Keratinocyte (primary cell): ENCODE results near the gene CCDC12.

Experiments
- EZH2 ChIP-seq: IDR thresholded peaks from one replicate; pipeline ENCODE4 v1.6.1; 2012; ENCODE audit warnings: inconsistent platforms, mild to moderate bottlenecking, low read length, moderate library complexity
- TF ChIP-seq, protein P1 (sequence below), 3 experiments: IDR thresholded peaks in 1 of 3; conservative IDR thresholded peaks in 1 of 3; optimal IDR thresholded peaks in 1 of 3; 2 replicates in 2 of 3; 3 replicates in 1 of 3; pipeline versions ENCODE3 to v1.5.1; 2011; ENCODE audit warnings: low read length in 3 of 3, mild to moderate bottlenecking in 3 of 3, moderate library complexity in 2 of 3, control low read depth in 1 of 3, inconsistent platforms in 1 of 3; ENCODE audit not compliant: insufficient read depth in 2 of 3; ENCODE audit errors: extremely low read depth in 1 of 3

DNA sequence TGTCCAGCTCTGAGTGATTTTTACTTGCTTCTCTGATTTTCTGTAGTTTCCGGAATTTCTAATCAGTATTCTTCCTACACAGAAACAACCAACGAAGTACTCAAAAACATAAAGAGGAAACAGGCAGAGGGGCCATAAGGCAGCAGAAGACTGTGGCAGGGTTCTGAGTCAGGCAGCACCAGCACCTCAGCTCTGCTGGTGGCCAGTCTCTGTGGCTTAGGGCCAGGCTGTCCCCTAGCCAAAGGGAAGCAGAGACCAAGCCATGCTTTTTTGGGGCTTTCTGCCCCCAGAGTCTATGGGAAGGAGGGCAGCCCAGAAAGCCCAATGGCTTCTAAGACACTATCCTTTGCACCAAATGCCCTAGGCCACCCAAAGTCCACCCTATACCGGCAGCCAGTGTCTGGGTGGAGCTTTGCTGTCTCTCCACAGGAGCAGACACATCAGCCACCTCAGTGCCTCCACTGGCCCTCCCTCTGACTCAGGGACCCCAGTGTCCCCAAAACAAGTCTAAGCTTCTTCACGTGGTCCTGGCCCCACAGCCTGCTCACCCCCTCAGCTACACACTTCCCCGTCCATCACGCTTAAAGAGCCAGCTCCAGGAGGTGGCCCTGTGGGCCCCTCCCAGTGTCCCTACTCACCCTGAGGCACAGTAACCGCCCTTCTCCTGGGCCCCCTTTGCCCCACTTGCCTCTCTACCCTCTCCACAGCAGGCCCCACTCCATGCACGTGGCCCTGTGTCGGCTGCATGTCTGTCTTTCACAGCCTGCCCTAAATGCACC is 46.2 kb downstream of the CCDC12 start:
- TF ChIP-seq, protein P1, sequence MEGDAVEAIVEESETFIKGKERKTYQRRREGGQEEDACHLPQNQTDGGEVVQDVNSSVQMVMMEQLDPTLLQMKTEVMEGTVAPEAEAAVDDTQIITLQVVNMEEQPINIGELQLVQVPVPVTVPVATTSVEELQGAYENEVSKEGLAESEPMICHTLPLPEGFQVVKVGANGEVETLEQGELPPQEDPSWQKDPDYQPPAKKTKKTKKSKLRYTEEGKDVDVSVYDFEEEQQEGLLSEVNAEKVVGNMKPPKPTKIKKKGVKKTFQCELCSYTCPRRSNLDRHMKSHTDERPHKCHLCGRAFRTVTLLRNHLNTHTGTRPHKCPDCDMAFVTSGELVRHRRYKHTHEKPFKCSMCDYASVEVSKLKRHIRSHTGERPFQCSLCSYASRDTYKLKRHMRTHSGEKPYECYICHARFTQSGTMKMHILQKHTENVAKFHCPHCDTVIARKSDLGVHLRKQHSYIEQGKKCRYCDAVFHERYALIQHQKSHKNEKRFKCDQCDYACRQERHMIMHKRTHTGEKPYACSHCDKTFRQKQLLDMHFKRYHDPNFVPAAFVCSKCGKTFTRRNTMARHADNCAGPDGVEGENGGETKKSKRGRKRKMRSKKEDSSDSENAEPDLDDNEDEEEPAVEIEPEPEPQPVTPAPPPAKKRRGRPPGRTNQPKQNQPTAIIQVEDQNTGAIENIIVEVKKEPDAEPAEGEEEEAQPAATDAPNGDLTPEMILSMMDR (optimal IDR thresholded peaks at IDR 0.05 in 1 of 3, IDR thresholded peaks at IDR 0.05 in 1 of 3, conservative IDR thresholded peaks at IDR 0.05 in 1 of 3; ENCODE audit: extremely low read depth in 1 of 3, insufficient read depth in 2 of 3, low read length in 3 of 3) = no peak
- TF ChIP-seq EZH2 = no peak
